Breast epithelium (tissue), 4 donors: Measurements from ENCODE around the gene PCK2. TPM values are rescaled to one million over a fixed set of nuclear protein-coding genes. Genes with fewer than 3 reads are reported as not detected.

ENCODE experiments used
- DNase-seq, 2 donors: peaks; one replicate each; pipeline ENCODE4 v3.0.0-alpha.2; 2019; ENCODE audit warnings: low spot score in 2 of 2
- H3K27ac ChIP-seq, 2 donors: fragments of 200-600 bp; sonication (generic) in 1 of 2; one replicate each; pipeline ENCODE4 v1.5.1; 2016 to 2019; ENCODE audit warnings: mild to moderate bottlenecking in 1 of 2
- H3K27me3 ChIP-seq, 2 donors: fragments of 200-600 bp; sonication (generic) in 1 of 2; one replicate each; pipeline versions ENCODE4 v1.5.1 to v1.6.0; 2017 to 2019; ENCODE audit warnings: control low read depth in 1 of 2, mild to moderate bottlenecking in 1 of 2
- H3K36me3 ChIP-seq: fragments of 200-600 bp; one replicate; pipeline ENCODE4 v1.5.1; 2019
- H3K4me1 ChIP-seq, 2 donors: fragments of 200-600 bp; sonication (generic); one replicate each; pipeline ENCODE4 v1.5.1; 2016 to 2019; ENCODE audit warnings: control low read depth in 1 of 2
- H3K4me3 ChIP-seq, 3 donors: fragments of 200-600 bp; sonication (generic); 1 replicate in 2 of 3; 2 replicates in 1 of 3; pipeline ENCODE4 v1.5.1; 2016 to 2019; ENCODE audit warnings: mild to moderate bottlenecking in 3 of 3, moderate library complexity in 2 of 3
- H3K9me3 ChIP-seq, 2 donors: fragments of 200-600 bp; sonication (generic) in 1 of 2; one replicate each; pipeline ENCODE4 v1.5.1; 2016 to 2019; ENCODE audit warnings: control low read depth in 1 of 2
- CTCF ChIP-seq, 3 donors: fragments of 450-650 bp; IDR thresholded peaks; one replicate each; pipeline ENCODE4 v1.5.1; 2016 to 2017; ENCODE audit warnings: antibody characterized with exemption in 3 of 3, mild to moderate bottlenecking in 3 of 3, moderate library complexity in 3 of 3
- POLR2A ChIP-seq: fragments of 450-650 bp; IDR thresholded peaks from one replicate; pipeline ENCODE4 v1.6.1; 2016; ENCODE audit warnings: antibody characterized with exemption, mild to moderate bottlenecking, moderate library complexity
- POLR2AphosphoS5 ChIP-seq, 3 donors: sonication (generic); formaldehyde crosslinking; IDR thresholded peaks; one replicate each; pipeline ENCODE4 v1.6.1; 2017; ENCODE audit warnings: antibody characterized with exemption in 3 of 3
- intact Hi-C: fragments of 100-400 bp; cut with DNase I; formaldehyde crosslinking; loops from one replicate; pipeline ENCODE4 v1.15.1; 2023; ENCODE audit warnings: low total_unique reads
- total RNA-seq, 3 donors: library from RNA; depleted of rRNA; stranded (reverse); fragments of >200 nt; gene quantifications; one replicate each; pipeline ENCODE4 v1.1.0, GENCODE V29; 2016

The PCK2 gene
- total RNA-seq, 3 donors from 2014 or later = 20.5 to 51.5 (median 24.3) TPM

- H3K4me1 ChIP-seq = no peaks in the 10 kb centered on the region
- TF ChIP-seq CTCF (IDR thresholded peaks at IDR 0.05) (no peak), POLR2AphosphoS5 (IDR thresholded peaks at IDR 0.05) (no peak), POLR2A (no peak)
- no peaks in the 10 kb centered on the region for H3K36me3 ChIP-seq
- DNase-seq = no peak
- H3K9me3 ChIP-seq = no peaks in the 10 kb centered on the region
- peaks cover 0 to 6% of the 10 kb centered on the region in 2 donors for H3K27me3 ChIP-seq
- no peak overlapping the region for H3K4me3 ChIP-seq
- no peak overlapping the region for H3K27ac ChIP-seq
- intact Hi-C loops = loop anchor here (10.0 kb wide), 1 partner anchor 1592 kb away; no protein-coding TSS in a partner anchor
Measured at GRCh38 chr14:24077086-24077485, 17.0 kb upstream of the PCK2 start.

DNA sequence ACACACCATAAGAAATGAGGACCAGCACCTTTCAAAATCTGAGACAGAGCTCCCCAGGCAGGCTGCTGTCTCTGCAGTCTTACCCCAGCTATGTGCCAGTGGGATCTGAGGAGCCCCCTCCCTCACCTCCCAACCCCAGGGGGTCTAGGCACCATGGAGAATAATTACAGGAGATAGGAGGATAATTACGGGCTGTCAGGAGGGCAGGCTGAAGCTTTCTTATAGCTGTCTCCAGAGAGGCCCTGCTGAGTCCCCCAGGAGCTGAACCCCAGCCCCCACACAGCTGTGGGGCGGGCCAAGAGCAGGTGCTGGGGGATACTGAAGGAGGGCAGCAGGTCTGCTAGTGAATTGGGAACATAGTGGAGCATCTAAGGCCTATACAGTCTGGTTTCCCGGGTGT lies 16.0 kb upstream of the PCK2 start:
- Histone ChIP-seq H3K4me1 (no peaks in the 10 kb centered on the region), H3K9me3 (no peaks in the 10 kb centered on the region), H3K4me3 (no peak overlapping the region), H3K27me3 (peaks cover 0 to 6% of the 10 kb centered on the region in 2 donors), H3K27ac (no peak overlapping the region), H3K36me3 (no peaks in the 10 kb centered on the region)
- DNase-seq = no peak
- TF ChIP-seq POLR2AphosphoS5 (IDR thresholded peaks at IDR 0.05) (no peak), POLR2A (no peak), CTCF (IDR thresholded peaks at IDR 0.05) (no peak)
- intact Hi-C loops = loop anchor here (10.0 kb wide), 1 partner anchor 1593 kb away; no protein-coding TSS in a partner anchor

DNA sequence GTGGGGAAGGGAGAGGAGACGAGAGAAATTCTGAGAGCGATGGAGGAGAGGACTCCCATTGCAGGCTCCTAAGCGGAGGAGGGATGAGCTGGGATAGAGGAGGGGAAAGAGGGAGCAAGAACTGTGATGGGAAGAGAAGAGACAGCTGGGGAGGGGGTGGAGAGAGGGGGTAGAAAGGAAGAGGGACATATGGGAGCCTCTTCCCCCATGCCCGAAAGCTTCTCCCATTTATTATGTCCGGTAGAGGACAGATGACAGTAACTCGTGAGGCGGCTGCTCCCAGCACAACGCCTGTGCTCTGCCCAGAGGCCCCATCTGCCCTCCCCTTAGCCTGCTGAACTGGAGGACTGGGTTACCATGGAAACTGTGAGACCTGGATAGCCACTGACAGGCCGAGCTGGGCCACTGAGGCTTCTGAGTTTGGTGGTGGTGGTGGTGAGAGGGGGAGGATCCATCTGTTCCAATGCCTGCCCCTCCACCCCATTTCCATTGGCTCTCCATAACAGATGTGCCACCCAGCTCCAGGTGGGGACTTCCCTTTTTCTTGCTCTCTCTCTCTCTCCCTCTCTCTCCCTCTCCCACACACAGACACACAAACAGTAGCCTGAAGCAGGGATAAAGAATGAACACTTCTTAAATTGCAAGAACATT lies 14.5 kb upstream of the PCK2 start:
- H3K36me3 ChIP-seq = no peaks in the 10 kb centered on the region
- TF ChIP-seq POLR2AphosphoS5 (IDR thresholded peaks at IDR 0.05) = no peak
- no peak for TF ChIP-seq POLR2A
- TF ChIP-seq CTCF (IDR thresholded peaks at IDR 0.05) = no peak
- no peak overlapping the region for H3K27ac ChIP-seq
- no peak overlapping the region for H3K4me3 ChIP-seq
- no peaks in the 10 kb centered on the region for H3K9me3 ChIP-seq
- DNase-seq = no peak
- H3K27me3 ChIP-seq = no peaks in the 10 kb centered on the region
- intact Hi-C loops = loop anchor here (10.0 kb wide), 1 partner anchor 1595 kb away; no protein-coding TSS in a partner anchor
- no peaks in the 10 kb centered on the region for H3K4me1 ChIP-seq

GRCh38 chr14:24080142-24080530 lies 14.0 kb upstream of the PCK2 start:
- TF ChIP-seq POLR2A = no peak
- TF ChIP-seq POLR2AphosphoS5 (IDR thresholded peaks at IDR 0.05) = no peak
- TF ChIP-seq CTCF (IDR thresholded peaks at IDR 0.05) = no peak
- no peaks in the 10 kb centered on the region for H3K9me3 ChIP-seq
- DNase-seq = no peak
- intact Hi-C loops = no loop called here
- H3K4me3 ChIP-seq = no peak overlapping the region
- no peaks in the 10 kb centered on the region for H3K27me3 ChIP-seq
- H3K4me1 ChIP-seq = no peaks in the 10 kb centered on the region
- H3K27ac ChIP-seq = no peak overlapping the region
- no peaks in the 10 kb centered on the region for H3K36me3 ChIP-seq

GRCh38 chr14:24080888-24081738 lies 13.0 kb upstream of the PCK2 start:
- Histone ChIP-seq H3K36me3 (no peaks in the 10 kb centered on the region), H3K4me3 (peak overlapping the region; percentile 41 to 72 (median 71)), H3K27me3 (no peaks in the 10 kb centered on the region), H3K9me3 (no peaks in the 10 kb centered on the region), H3K27ac (peak overlapping the region; percentile 2 to 66), H3K4me1 (no peaks in the 10 kb centered on the region)
- intact Hi-C loops = no loop called here
- TF ChIP-seq POLR2A (no peak), CTCF (IDR thresholded peaks at IDR 0.05) (no peak), POLR2AphosphoS5 (IDR thresholded peaks at IDR 0.05) (no peak)
- DNase-seq = peak in 1 of 2 donors; percentile 64
